GM08714 (cell line): ENCODE data around the gene CARD8.

Experiments used
- H3K4me3 ChIP-seq: fragments of 200-500 bp; sonication (Bioruptor generic); 2 replicates; pipeline ENCODE4 v1.5.1; 2014; ENCODE audit warnings: mild to moderate bottlenecking, low read length, inconsistent platforms
- ZNF274 ChIP-seq: IDR thresholded peaks from 2 replicates; pipeline ENCODE4 v1.6.1; 2012; ENCODE audit warnings: mild to moderate bottlenecking, low read depth, low read length

CARD8 gene

GRCh38 chr19:48182434-48182833, 73.3 kb downstream of the CARD8 start:
- H3K4me3 ChIP-seq: no peak overlapping the region
- TF ChIP-seq ZNF274: no peak

- no peak for TF ChIP-seq ZNF274
- no peak overlapping the region for H3K4me3 ChIP-seq
These were observed 74.2 kb downstream of the CARD8 start for GRCh38 chr19:48181505-48181904.

- H3K4me3 ChIP-seq: no peak overlapping the region
These were observed 79.5 kb downstream of the CARD8 start for GRCh38 chr19:48176226-48176625.

GRCh38 chr19:48175578-48175977, 80.1 kb downstream of the CARD8 start:
- TF ChIP-seq ZNF274: no peak
- H3K4me3 ChIP-seq: no peak overlapping the region

More at GRCh38 chr19:48176226-48176625, 79.5 kb downstream of the CARD8 start:
- TF ChIP-seq ZNF274: no peak

GRCh38 chr19:48174445-48175030, 81.2 kb downstream of the CARD8 start:
- no peak for TF ChIP-seq ZNF274
- no peak overlapping the region for H3K4me3 ChIP-seq

- TF ChIP-seq ZNF274: no peak
- peak overlapping the region; percentile 90; the same call in 1 of the 2 replicates for H3K4me3 ChIP-seq
These were observed 84.0 kb downstream of the CARD8 start for GRCh38 chr19:48171710-48172109.

GRCh38 chr19:48170817-48171347, 84.8 kb downstream of the CARD8 start:
- TF ChIP-seq ZNF274: no peak
- peak overlapping the region; percentile 90 for H3K4me3 ChIP-seq

GRCh38 chr19:48169939-48170803, 85.5 kb downstream of the CARD8 start, which contains the start of the genes LIG1 and ZSWIM9:
Gene LIG1 (minus strand): TSS chr19:48170344. CDS start chr19:48165566, 4,778 bp downstream.
Gene ZSWIM9 (plus strand): TSS chr19:48170680. CDS start chr19:48171803, 1,123 bp downstream.
- no peak for TF ChIP-seq ZNF274
- H3K4me3 ChIP-seq: peak within 1 kb of the TSS; percentile 90

- H3K4me3 ChIP-seq: peak overlapping the region; percentile 90
- no peak for TF ChIP-seq ZNF274
These were observed 86.2 kb downstream of the CARD8 start for GRCh38 chr19:48169578-48169938.

- TF ChIP-seq ZNF274: no peak
- H3K4me3 ChIP-seq: no peak overlapping the region
These were observed 87.0 kb downstream of the CARD8 start for GRCh38 chr19:48168689-48169088.

GRCh38 chr19:48158210-48158790, 97.4 kb downstream of the CARD8 start:
- H3K4me3 ChIP-seq: no peak overlapping the region
- TF ChIP-seq ZNF274: no peak
